SK-N-SH treated with all-trans-retinoic acid at 6 μM for 48 hours (cell line): Measurements from ENCODE around the gene GPC3.

ENCODE experiments used
- CSDC2 ChIP-seq: fragments of 250-450 bp; sonication (Bioruptor Pico); IDR thresholded peaks from 2 replicates; pipeline ENCODE4 v1.5.0; 2020; ENCODE audit warnings: mild to moderate bottlenecking, moderate library complexity
- ISL1 ChIP-seq: fragments of 250-450 bp; sonication (Bioruptor Pico); IDR thresholded peaks from 2 replicates; pipeline ENCODE4 v2.1.2; 2022; ENCODE audit warnings: mild to moderate bottlenecking, moderate library complexity
- POU6F1 ChIP-seq: fragments of 250-450 bp; sonication (Bioruptor Pico); IDR thresholded peaks from 2 replicates; pipeline ENCODE4 v1.8.0; 2021; ENCODE audit warnings: low read depth, mild to moderate bottlenecking, moderate library complexity, borderline replicate concordance
- PPARA ChIP-seq: fragments of 250-450 bp; sonication (Bioruptor Pico); IDR thresholded peaks from 2 replicates; pipeline ENCODE4 v1.5.0; 2020; ENCODE audit warnings: mild to moderate bottlenecking, borderline replicate concordance
- RARB ChIP-seq: fragments of 250-450 bp; sonication (Bioruptor Pico); IDR thresholded peaks from 2 replicates; pipeline ENCODE4 v1.8.0; 2021; ENCODE audit warnings: mild to moderate bottlenecking, moderate library complexity

- TF ChIP-seq RARB (CRISPR knock-in tag) (no peak), CSDC2 (no peak), ISL1 (CRISPR knock-in tag) (no peak), POU6F1 (CRISPR knock-in tag) (no peak), PPARA (CRISPR knock-in tag) (no peak)
Observed at GRCh38 chrX:133966199-133966598, 19.2 kb downstream of the GPC3 start.
